MG63 (cell line): ENCODE results near the gene TFB1M. TPM values are rescaled to one million over a fixed set of nuclear protein-coding genes. Genes with fewer than 3 reads are reported as not detected.

ENCODE experiments used
- DNase-seq: peaks from one replicate; pipeline ENCODE4 v3.0.0-alpha.2; 2020
- H3K27me3 ChIP-seq: fragments of 250-450 bp; sonication (Bioruptor Pico); 2 replicates; pipeline ENCODE4 v1.5.1; 2020; ENCODE audit warnings: mild to moderate bottlenecking, moderate library complexity
- H3K36me3 ChIP-seq: fragments of 250-450 bp; sonication (Bioruptor Pico); 2 replicates; pipeline ENCODE4 v1.5.1; 2020; ENCODE audit warnings: mild to moderate bottlenecking, moderate library complexity
- H3K4me3 ChIP-seq: fragments of 250-450 bp; sonication (Bioruptor Pico); 2 replicates; pipeline ENCODE4 v1.5.1; 2020; ENCODE audit warnings: mild to moderate bottlenecking, moderate library complexity
- H3K9me3 ChIP-seq: fragments of 250-450 bp; sonication (Bioruptor Pico); 2 replicates; pipeline ENCODE4 v1.5.1; 2020; ENCODE audit warnings: mild to moderate bottlenecking, moderate library complexity
- total RNA-seq: library from RNA; depleted of rRNA; stranded (reverse); fragments of >200 nt; shearing (Covaris generic); gene quantifications from 2 replicates; pipeline ENCODE4 v1.2.3, GENCODE V29; 2014; ENCODE audit warnings: low replicate concordance

The TFB1M gene
- total RNA-seq, 1 experiment from 2014 or later: 7.1 TPM

- Histone ChIP-seq H3K4me3 (no peak overlapping the region), H3K36me3 (peaks cover 30% of the 10 kb centered on the region), H3K27me3 (no peaks in the 10 kb centered on the region), H3K9me3 (no peaks in the 10 kb centered on the region)
- DNase-seq: no peak
Measured at GRCh38 chr6:155261111-155261900, 53.0 kb downstream of the TFB1M start.

GRCh38 chr6:155260686-155261085 lies 53.6 kb downstream of the TFB1M start:
- H3K9me3 ChIP-seq: no peaks in the 10 kb centered on the region
- H3K36me3 ChIP-seq: peaks cover 33% of the 10 kb centered on the region
- no peaks in the 10 kb centered on the region for H3K27me3 ChIP-seq
- H3K4me3 ChIP-seq: no peak overlapping the region
- DNase-seq: no peak

GRCh38 chr6:155259897-155260296 lies 54.4 kb downstream of the TFB1M start:
- Histone ChIP-seq H3K27me3 (no peaks in the 10 kb centered on the region), H3K4me3 (no peak overlapping the region), H3K9me3 (no peaks in the 10 kb centered on the region), H3K36me3 (peaks cover 34% of the 10 kb centered on the region)
- no peak for DNase-seq

- no peaks in the 10 kb centered on the region for H3K27me3 ChIP-seq
- peaks cover 34% of the 10 kb centered on the region for H3K36me3 ChIP-seq
- no peaks in the 10 kb centered on the region for H3K9me3 ChIP-seq
- H3K4me3 ChIP-seq: no peak overlapping the region
- DNase-seq: no peak
Measured at GRCh38 chr6:155259204-155259603, 55.1 kb downstream of the TFB1M start.

- Histone ChIP-seq H3K9me3 (no peaks in the 10 kb centered on the region), H3K4me3 (no peak overlapping the region), H3K27me3 (no peaks in the 10 kb centered on the region), H3K36me3 (peaks cover 45% of the 10 kb centered on the region)
- DNase-seq: no peak
Measured at GRCh38 chr6:155257796-155258195, 56.5 kb downstream of the TFB1M start.

- no peak for DNase-seq
Measured at GRCh38 chr6:155256122-155256795, 58.0 kb downstream of the TFB1M start.

GRCh38 chr6:155254139-155254538 lies 60.1 kb downstream of the TFB1M start:
- H3K9me3 ChIP-seq: no peaks in the 10 kb centered on the region
- H3K27me3 ChIP-seq: no peaks in the 10 kb centered on the region
- DNase-seq: no peak
- H3K36me3 ChIP-seq: peaks cover 42% of the 10 kb centered on the region
- no peak overlapping the region for H3K4me3 ChIP-seq

More at GRCh38 chr6:155256122-155256795, 58.0 kb downstream of the TFB1M start:
- Histone ChIP-seq H3K4me3 (no peak overlapping the region), H3K36me3 (peaks cover 50% of the 10 kb centered on the region), H3K27me3 (no peaks in the 10 kb centered on the region), H3K9me3 (no peaks in the 10 kb centered on the region)

- DNase-seq: no peak
- H3K27me3 ChIP-seq: no peaks in the 10 kb centered on the region
- H3K4me3 ChIP-seq: no peak overlapping the region
- peaks cover 40% of the 10 kb centered on the region for H3K36me3 ChIP-seq
- H3K9me3 ChIP-seq: no peaks in the 10 kb centered on the region
Measured at GRCh38 chr6:155253337-155253736, 60.9 kb downstream of the TFB1M start.

GRCh38 chr6:155252581-155252980 lies 61.7 kb downstream of the TFB1M start:
- peaks cover 45% of the 10 kb centered on the region for H3K36me3 ChIP-seq
- no peak for DNase-seq
- H3K9me3 ChIP-seq: no peaks in the 10 kb centered on the region
- H3K27me3 ChIP-seq: no peaks in the 10 kb centered on the region
- H3K4me3 ChIP-seq: no peak overlapping the region

GRCh38 chr6:155250701-155251381 lies 63.4 kb downstream of the TFB1M start:
- no peaks in the 10 kb centered on the region for H3K27me3 ChIP-seq
- DNase-seq: no peak
- H3K36me3 ChIP-seq: peaks cover 38% of the 10 kb centered on the region
- H3K4me3 ChIP-seq: no peak overlapping the region
- H3K9me3 ChIP-seq: no peaks in the 10 kb centered on the region

- Histone ChIP-seq H3K4me3 (no peak overlapping the region), H3K36me3 (peaks cover 21% of the 10 kb centered on the region), H3K9me3 (no peaks in the 10 kb centered on the region), H3K27me3 (no peaks in the 10 kb centered on the region)
- DNase-seq: peak; percentile 28
Measured at GRCh38 chr6:155248008-155249001, 66.0 kb downstream of the TFB1M start.

- Histone ChIP-seq H3K9me3 (no peaks in the 10 kb centered on the region), H3K27me3 (no peaks in the 10 kb centered on the region), H3K4me3 (no peak overlapping the region), H3K36me3 (peaks cover 15% of the 10 kb centered on the region)
- DNase-seq: peak; percentile 43
Measured at GRCh38 chr6:155247618-155248007, 66.7 kb downstream of the TFB1M start.

- no peak overlapping the region for H3K4me3 ChIP-seq
- peaks cover 15% of the 10 kb centered on the region for H3K36me3 ChIP-seq
- DNase-seq: no peak
- H3K27me3 ChIP-seq: no peaks in the 10 kb centered on the region
- H3K9me3 ChIP-seq: no peaks in the 10 kb centered on the region
Measured at GRCh38 chr6:155246825-155247224, 67.5 kb downstream of the TFB1M start.

GRCh38 chr6:155245831-155246230 lies 68.5 kb downstream of the TFB1M start:
- H3K4me3 ChIP-seq: no peak overlapping the region
- DNase-seq: no peak
- H3K36me3 ChIP-seq: peaks cover 9% of the 10 kb centered on the region
- H3K9me3 ChIP-seq: no peaks in the 10 kb centered on the region
- H3K27me3 ChIP-seq: no peaks in the 10 kb centered on the region

- no peaks in the 10 kb centered on the region for H3K27me3 ChIP-seq
- H3K4me3 ChIP-seq: no peak overlapping the region
- no peaks in the 10 kb centered on the region for H3K9me3 ChIP-seq
- DNase-seq: no peak
- peaks cover 9% of the 10 kb centered on the region for H3K36me3 ChIP-seq
Measured at GRCh38 chr6:155245193-155245592, 69.1 kb downstream of the TFB1M start.

GRCh38 chr6:155244434-155244833 lies 69.8 kb downstream of the TFB1M start:
- no peak overlapping the region for H3K4me3 ChIP-seq
- DNase-seq: no peak
- peaks cover 9% of the 10 kb centered on the region for H3K36me3 ChIP-seq
- H3K27me3 ChIP-seq: no peaks in the 10 kb centered on the region
- no peaks in the 10 kb centered on the region for H3K9me3 ChIP-seq
